ENCODE data around the gene TIMM17A.

The TIMM17A gene

DNA sequence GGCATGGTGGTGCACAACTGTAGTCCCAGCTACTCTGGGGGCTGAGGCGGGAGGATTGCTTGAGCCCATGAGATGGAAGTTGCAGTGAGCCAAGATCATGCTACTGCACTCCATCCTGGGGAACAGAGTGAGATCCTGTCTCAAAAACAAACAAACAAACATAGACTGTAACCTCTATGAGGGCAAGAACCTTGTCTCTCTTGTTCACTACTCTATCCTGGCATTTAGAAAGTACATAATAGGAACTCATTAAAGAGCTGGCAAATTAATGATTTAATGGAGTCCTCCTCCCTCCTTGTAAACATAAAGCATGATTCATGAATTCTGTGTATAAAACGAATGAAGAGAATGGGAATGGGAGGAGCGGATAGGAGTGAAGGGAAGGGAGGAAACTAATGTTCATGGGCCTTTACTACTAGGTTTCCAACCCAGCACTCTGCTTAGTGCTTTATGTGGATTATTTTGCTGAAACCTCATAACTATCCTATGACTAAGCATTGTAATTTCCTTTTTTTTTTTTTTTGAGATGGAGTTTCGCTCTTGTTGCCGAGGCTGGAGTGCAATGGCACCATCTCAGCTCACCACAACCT is 17.6 kb upstream of the TIMM17A start:
- ATAC-seq, result peak; percentile 87

DNA sequence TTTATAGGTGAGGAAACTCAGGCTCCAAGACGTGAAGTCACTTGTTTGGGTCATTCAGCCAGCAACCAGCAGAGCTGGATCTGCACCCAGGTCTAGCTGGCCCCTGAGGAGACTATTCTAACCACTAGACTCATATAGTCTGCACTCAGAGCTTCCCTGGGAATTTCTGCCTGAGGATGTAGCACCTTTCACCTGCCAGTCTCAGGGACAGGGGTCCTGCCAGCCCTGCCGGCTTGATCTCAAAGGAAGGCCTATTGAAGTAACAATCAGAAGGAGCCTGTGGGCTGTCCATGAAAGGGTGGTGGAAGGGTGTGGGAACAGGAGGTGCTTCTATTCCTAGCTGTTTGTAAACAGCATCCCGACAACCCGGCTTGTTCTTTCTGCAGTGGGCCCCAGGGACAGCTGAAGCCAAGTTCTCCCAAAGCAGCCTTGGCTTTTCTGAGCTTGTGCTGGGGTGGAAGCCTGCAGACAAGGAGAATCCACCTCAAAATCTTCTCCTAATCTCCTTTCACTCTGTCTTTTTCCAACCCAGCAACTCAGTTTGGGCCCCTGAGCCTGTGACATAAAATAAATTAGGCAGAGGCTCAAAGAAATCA is 16.8 kb upstream of the TIMM17A start:
- ATAC-seq, result peak; percentile 37
- TF ChIP-seq CSDC2 (CRISPR knock-in tag; IDR thresholded peaks at IDR 0.05) (no peak), BACH2 (CRISPR knock-in tag; IDR thresholded peaks at IDR 0.05; ENCODE audit: borderline replicate concordance) (no peak), OSR1 (CRISPR knock-in tag; IDR thresholded peaks at IDR 0.05) (no peak), ZFP30 (CRISPR knock-in tag; IDR thresholded peaks at IDR 0.05) (no peak), ZC3H10 (CRISPR knock-in tag; IDR thresholded peaks at IDR 0.05) (no peak), RARB (CRISPR knock-in tag; IDR thresholded peaks at IDR 0.05) (no peak), ISL1 (CRISPR knock-in tag; IDR thresholded peaks at IDR 0.05) (no peak), TCF4 (CRISPR knock-in tag; IDR thresholded peaks at IDR 0.05; ENCODE audit: borderline replicate concordance) (no peak), ZNF565 (CRISPR knock-in tag; conservative IDR thresholded peaks at IDR 0.05; ENCODE audit: low read depth) (no peak), ESRRG (CRISPR knock-in tag; IDR thresholded peaks at IDR 0.05) (no peak)
- TF ChIP-seq, protein P1, sequence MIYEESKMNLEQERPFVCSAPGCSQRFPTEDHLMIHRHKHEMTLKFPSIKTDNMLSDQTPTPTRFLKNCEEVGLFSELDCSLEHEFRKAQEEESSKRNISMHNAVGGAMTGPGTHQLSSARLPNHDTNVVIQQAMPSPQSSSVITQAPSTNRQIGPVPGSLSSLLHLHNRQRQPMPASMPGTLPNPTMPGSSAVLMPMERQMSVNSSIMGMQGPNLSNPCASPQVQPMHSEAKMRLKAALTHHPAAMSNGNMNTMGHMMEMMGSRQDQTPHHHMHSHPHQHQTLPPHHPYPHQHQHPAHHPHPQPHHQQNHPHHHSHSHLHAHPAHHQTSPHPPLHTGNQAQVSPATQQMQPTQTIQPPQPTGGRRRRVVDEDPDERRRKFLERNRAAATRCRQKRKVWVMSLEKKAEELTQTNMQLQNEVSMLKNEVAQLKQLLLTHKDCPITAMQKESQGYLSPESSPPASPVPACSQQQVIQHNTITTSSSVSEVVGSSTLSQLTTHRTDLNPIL (CRISPR knock-in tag; IDR thresholded peaks at IDR 0.05; ENCODE audit: low read depth), result no peak

More for the DNA sequence above, 17.6 kb upstream of the TIMM17A start:
- TF ChIP-seq, protein P2, sequence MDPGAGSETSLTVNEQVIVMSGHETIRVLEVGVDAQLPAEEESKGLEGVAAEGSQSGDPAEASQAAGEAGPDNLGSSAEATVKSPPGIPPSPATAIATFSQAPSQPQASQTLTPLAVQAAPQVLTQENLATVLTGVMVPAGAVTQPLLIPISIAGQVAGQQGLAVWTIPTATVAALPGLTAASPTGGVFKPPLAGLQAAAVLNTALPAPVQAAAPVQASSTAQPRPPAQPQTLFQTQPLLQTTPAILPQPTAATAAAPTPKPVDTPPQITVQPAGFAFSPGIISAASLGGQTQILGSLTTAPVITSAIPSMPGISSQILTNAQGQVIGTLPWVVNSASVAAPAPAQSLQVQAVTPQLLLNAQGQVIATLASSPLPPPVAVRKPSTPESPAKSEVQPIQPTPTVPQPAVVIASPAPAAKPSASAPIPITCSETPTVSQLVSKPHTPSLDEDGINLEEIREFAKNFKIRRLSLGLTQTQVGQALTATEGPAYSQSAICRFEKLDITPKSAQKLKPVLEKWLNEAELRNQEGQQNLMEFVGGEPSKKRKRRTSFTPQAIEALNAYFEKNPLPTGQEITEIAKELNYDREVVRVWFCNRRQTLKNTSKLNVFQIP (CRISPR knock-in tag; IDR thresholded peaks at IDR 0.05; ENCODE audit: borderline replicate concordance, low read depth), result no peak
- TF ChIP-seq ZNF565 (CRISPR knock-in tag; conservative IDR thresholded peaks at IDR 0.05; ENCODE audit: low read depth), result no peak
- TF ChIP-seq, protein P3, sequence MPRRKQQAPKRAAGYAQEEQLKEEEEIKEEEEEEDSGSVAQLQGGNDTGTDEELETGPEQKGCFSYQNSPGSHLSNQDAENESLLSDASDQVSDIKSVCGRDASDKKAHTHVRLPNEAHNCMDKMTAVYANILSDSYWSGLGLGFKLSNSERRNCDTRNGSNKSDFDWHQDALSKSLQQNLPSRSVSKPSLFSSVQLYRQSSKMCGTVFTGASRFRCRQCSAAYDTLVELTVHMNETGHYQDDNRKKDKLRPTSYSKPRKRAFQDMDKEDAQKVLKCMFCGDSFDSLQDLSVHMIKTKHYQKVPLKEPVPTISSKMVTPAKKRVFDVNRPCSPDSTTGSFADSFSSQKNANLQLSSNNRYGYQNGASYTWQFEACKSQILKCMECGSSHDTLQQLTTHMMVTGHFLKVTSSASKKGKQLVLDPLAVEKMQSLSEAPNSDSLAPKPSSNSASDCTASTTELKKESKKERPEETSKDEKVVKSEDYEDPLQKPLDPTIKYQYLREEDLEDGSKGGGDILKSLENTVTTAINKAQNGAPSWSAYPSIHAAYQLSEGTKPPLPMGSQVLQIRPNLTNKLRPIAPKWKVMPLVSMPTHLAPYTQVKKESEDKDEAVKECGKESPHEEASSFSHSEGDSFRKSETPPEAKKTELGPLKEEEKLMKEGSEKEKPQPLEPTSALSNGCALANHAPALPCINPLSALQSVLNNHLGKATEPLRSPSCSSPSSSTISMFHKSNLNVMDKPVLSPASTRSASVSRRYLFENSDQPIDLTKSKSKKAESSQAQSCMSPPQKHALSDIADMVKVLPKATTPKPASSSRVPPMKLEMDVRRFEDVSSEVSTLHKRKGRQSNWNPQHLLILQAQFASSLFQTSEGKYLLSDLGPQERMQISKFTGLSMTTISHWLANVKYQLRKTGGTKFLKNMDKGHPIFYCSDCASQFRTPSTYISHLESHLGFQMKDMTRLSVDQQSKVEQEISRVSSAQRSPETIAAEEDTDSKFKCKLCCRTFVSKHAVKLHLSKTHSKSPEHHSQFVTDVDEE (CRISPR knock-in tag; IDR thresholded peaks at IDR 0.05), result no peak
- TF ChIP-seq PPARA (CRISPR knock-in tag; IDR thresholded peaks at IDR 0.05; ENCODE audit: borderline replicate concordance), result no peak
- no peak for TF ChIP-seq TCF4 (CRISPR knock-in tag; IDR thresholded peaks at IDR 0.05; ENCODE audit: borderline replicate concordance)
- TF ChIP-seq ZNF70 (CRISPR knock-in tag; IDR thresholded peaks at IDR 0.05), result no peak
- no peak for TF ChIP-seq SNAI2 (CRISPR knock-in tag; IDR thresholded peaks at IDR 0.05)
- no peak for TF ChIP-seq ZNF8 (CRISPR knock-in tag; IDR thresholded peaks at IDR 0.05)
- no peak for TF ChIP-seq RARB (CRISPR knock-in tag; IDR thresholded peaks at IDR 0.05)
- TF ChIP-seq, protein P1 (CRISPR knock-in tag; IDR thresholded peaks at IDR 0.05; ENCODE audit: low read depth), result no peak
- no peak for TF ChIP-seq ESRRG (CRISPR knock-in tag; IDR thresholded peaks at IDR 0.05)
- TF ChIP-seq, protein P4, sequence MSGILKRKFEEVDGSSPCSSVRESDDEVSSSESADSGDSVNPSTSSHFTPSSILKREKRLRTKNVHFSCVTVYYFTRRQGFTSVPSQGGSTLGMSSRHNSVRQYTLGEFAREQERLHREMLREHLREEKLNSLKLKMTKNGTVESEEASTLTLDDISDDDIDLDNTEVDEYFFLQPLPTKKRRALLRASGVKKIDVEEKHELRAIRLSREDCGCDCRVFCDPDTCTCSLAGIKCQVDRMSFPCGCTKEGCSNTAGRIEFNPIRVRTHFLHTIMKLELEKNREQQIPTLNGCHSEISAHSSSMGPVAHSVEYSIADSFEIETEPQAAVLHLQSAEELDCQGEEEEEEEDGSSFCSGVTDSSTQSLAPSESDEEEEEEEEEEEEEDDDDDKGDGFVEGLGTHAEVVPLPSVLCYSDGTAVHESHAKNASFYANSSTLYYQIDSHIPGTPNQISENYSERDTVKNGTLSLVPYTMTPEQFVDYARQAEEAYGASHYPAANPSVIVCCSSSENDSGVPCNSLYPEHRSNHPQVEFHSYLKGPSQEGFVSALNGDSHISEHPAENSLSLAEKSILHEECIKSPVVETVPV (CRISPR knock-in tag; IDR thresholded peaks at IDR 0.05), result no peak
- TF ChIP-seq, protein P5, sequence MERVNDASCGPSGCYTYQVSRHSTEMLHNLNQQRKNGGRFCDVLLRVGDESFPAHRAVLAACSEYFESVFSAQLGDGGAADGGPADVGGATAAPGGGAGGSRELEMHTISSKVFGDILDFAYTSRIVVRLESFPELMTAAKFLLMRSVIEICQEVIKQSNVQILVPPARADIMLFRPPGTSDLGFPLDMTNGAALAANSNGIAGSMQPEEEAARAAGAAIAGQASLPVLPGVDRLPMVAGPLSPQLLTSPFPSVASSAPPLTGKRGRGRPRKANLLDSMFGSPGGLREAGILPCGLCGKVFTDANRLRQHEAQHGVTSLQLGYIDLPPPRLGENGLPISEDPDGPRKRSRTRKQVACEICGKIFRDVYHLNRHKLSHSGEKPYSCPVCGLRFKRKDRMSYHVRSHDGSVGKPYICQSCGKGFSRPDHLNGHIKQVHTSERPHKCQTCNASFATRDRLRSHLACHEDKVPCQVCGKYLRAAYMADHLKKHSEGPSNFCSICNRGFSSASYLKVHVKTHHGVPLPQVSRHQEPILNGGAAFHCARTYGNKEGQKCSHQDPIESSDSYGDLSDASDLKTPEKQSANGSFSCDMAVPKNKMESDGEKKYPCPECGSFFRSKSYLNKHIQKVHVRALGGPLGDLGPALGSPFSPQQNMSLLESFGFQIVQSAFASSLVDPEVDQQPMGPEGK (CRISPR knock-in tag; IDR thresholded peaks at IDR 0.05; ENCODE audit: borderline replicate concordance), result no peak
- TF ChIP-seq TOX (CRISPR knock-in tag; IDR thresholded peaks at IDR 0.05; ENCODE audit: borderline replicate concordance), result no peak
- TF ChIP-seq ZFP3 (CRISPR knock-in tag; IDR thresholded peaks at IDR 0.05), result no peak
- TF ChIP-seq ZFP30 (CRISPR knock-in tag; IDR thresholded peaks at IDR 0.05), result no peak
- no peak for TF ChIP-seq ARNTL (CRISPR knock-in tag; IDR thresholded peaks at IDR 0.05; ENCODE audit: borderline replicate concordance, low read depth)
- TF ChIP-seq OSR1 (CRISPR knock-in tag; IDR thresholded peaks at IDR 0.05), result no peak

All from SK-N-SH treated with all-trans-retinoic acid at 6 μM for 48 hours (cell line).